Stimulated activated CD8-positive, alpha-beta memory T cell treated with anti-CD3 and anti-CD28 coated beads, Interleukin-7, amount 100 ng/mL, for 48 hours (primary cell): ENCODE results near the gene QKI.
"Not testable (repeated sequence)": the region's sequence is repeated elsewhere in the genome, so short reads cannot be mapped to it uniquely, and the experiment has no call there.

Experiments
- DNase-seq, 2 donors: peaks; one replicate each; pipeline ENCODE4 v3.0.0-alpha.2; 2020; ENCODE audit warnings: low read depth in 1 of 2; ENCODE audit errors: extremely low read depth in 1 of 2

Gene QKI

DNA sequence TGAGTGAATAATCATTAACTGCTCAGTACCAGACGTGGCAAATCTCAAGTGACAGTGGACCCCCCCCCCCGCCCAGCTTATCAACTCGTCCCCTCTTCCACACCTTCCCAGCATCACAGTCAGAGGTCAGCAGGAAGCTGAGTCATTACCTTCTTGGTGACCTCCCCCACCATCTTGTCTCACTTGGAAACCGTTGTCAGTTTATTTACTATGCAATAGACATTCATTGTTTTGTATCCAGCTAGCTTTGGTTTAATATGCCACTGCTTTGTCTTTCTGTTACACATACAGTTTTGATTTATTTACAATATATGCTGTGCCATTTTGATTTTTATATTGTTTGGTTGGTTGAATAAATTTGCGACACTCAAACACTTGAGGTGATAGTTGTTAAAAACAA is 158.1 kb downstream of the QKI start:
- no peak for DNase-seq

DNA sequence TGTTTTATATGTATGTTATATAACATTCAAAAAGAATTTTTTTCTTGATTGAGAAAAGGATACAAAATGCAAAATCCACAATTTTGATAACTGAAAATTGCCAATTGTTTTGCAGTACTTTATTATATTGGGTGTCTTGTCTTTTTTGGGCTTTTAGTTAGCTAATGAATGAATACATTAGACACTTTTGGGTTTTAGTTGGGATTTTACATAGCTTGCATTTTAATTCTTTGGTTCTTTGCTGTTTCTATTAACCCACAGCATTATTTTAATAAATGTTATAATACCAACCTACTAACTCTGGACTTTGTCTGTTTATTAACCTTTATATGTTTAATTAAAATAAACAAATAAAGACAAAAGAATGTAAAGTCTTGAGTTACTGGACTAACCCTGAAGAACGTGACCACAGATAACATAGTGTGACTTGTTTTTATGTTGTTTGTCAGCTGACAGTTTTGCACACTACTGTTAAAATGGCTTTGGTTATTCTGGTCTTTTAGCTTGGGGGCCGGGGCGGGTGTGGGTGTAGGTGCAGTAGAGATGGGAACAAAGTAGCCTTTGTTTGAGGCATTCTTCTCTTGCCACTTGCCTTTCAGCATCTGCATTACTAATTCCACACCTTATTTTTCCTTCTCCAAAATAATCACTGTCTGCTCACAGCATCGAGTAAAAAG is 159.1 kb downstream of the QKI start:
- DNase-seq: no peak

DNA sequence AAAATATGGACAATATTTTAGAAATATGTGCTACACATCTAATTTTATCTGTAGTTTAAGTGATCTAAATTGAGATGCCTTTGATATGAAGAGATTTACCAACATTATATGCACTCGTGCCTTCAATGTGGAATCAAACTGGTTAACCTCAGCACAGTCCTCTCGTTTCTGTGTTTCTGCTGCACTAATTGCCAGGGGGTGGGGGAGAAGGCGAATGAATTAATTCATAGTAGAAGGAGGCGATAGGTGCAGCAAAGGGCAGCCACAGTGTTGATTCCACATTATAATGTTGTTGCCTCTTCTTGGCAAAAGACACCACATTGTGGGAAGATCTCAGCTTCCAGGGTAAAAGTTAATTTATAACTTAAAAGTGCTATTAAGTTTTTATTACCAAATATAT is 161.6 kb downstream of the QKI start:
- DNase-seq: no peak

DNA sequence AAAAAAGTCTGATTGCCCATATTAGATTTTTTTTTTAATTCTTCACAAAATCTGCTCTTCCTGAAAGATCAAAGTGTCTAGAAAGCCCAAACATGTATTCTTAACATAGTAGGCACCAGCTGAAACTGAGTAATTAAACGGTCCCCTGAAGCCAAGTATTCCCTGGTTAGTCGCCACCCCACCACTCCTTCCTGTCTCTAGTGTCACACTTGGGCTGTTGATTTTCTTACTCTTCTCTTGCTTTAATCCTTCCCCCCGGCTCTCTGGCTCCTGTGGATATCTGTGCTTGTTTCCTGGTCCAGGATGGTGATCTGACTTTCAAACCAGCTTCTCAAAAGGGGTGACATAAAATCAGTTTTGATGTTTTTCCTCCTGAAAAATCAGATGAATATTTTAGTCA is 162.9 kb downstream of the QKI start:
- DNase-seq: no peak

DNA sequence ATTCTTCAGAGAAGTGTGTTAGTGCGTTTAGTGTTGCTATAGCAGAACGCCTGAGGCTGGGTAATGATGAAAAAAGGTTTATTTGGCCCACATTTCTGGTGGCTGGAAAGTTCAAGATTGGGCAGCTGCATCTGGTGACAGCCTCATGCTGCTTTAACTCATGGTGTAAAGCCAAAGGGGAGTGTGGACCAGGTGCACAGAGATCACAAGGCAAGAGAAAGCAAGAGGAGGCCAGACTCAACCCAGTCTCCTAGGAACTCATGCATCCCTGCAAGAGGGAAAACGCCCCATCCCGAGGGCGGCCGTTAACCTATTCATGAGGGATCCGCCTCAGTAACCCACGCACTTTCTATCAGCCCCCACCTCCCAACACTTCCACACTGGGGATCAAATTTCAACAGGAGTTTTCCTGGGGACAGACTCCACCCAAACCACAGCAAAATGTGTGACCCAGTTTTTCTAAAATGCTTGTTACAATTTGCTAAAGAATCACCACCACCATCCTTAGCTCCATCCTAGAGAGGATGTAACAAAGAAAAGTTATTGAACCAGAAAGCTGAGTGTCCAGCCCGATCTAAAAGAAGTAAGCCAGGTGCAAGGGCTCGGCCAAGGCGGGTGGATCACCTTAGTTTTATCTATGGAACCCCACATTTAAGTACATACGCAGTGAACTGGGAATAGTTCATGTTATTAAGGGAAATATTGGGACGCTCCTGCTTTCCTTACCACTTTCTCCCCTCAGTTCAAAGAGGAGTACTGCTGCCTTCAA is 164.8 kb downstream of the QKI start:
- no peak for DNase-seq

DNA sequence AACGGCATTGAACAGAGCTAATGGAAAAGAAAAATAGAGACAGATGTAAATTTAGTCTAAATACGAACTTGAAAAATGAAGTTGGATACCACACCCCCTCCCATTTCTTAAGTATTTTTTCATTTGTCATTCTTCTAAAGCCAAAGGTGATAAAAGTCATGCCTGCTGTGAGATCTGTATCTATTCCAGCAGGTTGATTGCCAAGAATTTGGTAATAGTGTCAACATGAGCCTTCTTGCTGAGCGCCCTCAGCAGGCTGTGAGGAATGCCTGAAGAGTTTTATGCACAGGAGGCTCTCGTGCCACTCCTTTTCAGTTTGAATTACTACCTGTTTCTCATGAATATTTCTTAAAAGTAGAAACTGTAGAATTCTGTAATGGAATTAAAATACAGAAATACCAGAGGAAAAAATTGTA is 165.4 kb downstream of the QKI start:
- no peak for DNase-seq

DNA sequence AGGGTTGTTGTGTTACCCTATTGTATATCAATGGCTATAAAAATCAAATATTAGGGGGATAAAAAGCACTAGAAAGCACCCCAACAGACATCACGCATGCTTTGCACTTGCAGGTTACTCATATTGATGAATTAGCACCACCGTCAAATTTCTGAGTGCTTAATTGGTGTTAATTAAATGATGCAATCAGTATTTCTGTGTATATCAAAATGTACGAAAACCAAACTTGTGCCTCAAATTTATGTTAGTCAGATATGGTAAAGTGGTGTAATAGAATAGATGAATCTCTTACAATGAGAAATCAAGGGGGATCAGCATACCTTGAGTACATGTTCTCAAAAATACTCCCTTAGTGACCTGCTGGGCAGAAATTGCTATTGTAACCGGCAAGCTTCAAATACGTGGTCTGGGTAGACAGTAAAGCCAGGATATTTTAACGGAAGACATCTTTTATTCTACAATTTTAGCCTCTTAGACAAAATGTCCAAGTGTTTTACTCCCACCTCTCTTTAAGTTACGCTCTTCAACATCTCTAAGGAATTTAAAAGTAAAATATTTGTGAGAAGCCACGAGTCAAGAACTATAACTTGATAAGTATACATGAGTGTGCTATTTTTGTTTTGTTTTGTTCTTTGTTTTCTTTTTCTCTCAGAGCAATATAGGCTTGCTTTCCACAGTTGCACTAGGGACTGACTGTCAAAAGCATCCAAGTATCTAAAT is 166.0 kb downstream of the QKI start:
- DNase-seq: no peak

DNA sequence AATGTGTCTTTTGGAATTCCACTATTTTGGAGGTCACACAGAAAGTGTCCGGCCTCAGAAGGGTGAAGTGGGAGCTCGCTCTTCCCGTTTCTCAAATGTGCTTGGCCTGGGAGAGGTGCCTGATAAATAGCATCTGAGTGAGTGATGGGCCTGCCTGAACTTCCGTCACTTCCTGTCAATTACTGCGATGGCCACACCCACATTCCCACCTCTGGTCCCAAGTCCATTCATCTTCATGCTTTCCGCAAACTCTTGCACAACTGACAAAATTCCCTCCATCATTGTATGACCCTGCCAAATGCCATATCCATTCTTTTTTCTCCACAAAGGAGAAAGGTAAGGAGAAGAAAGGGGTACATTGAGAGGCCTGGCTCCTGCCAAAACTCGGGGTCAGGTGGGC is 169.0 kb downstream of the QKI start:
- DNase-seq: no peak

DNA sequence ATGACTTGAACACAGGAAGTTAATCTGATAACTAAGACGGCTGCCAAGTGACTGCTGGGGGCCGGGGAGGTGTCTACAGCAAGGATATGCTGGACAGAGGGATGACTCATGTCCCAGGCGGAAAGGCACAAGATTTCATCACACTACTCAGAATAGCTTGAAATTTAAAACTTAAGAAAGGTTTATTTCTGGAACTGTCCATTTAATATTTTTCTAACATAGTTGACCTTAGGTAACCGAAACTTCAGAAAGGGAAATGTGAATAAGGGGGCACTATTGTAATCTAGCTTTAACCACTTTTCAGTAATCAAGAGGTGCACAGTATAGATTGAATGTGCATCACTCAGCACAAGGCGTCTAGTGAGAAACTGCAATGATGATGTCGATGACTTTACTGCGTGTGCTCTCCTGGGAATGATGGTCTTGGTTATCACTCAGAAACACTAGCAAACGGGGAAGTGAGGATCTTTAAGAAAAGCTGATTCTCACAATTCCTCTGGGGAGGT is 171.5 kb downstream of the QKI start:
- DNase-seq: no peak

DNA sequence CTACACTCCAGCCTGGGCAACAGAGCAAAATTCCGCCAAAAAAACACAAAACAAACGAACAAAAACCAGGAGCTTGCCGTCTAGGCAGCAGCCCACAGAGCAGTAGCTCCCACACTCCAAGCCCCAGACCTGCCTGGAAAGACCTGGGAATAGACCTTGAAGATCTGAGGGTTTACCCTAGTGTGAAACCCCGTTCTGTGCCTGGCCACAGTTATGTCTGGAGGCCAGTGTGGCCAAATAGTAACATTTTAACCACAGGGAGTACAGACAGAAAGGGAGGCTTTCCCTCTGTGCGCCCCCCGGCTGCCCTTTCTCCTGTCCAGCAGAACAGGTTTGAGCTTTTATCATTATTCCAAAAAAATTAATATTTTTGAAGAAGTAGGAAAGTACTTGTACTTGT is 172.4 kb downstream of the QKI start:
- no peak for DNase-seq

DNA sequence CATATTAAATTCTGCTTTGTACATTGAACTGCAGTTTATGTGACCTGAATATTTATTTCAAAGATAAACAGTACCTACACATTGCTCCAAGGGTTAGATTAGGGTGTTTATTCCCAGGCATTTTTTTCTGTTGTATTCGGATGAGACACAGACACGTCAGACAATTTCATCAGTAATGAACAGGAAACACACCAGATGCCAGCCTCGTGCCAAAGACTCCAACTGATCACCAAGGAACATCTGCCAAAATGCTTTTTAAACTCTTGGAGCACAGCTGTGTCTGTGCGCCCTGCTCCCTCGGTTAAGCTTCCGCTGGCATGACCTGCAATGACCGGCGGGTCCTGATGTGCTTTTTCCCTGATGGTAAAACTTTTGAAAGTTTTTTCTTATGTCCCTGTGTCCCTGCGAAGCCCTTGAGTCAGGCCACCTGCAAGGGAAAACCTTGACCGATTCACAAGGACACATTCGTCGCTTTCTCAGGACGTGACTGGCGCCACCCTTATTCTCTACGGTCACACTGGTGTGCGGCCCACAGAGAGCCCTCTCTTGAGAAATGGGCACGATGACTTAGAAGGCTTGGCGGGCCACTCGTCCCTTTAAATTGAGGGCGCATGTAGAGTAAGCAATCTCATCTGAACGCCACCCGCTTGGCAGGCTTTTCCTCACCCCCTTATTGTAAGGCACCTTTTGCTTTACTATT is 173.9 kb downstream of the QKI start:
- DNase-seq: no peak

DNA sequence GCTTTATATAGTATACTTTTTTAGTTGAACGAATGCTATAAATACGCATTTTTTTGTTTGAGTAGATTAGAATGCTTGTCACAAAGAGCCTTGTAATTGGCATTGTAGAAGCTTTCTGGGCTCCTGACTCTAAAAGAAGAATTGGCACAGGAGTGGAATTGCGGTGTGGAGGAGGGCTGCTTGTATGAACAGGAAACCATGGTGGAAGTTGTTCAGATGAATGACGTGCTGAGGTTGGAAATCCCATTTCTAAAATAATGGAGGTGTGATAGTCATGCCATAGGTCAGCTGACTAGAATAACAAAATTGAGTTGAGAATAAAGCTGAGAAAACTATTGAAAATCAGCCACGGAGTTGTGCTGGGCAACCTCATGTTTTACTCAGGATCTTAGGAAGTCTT is 174.9 kb downstream of the QKI start:
- no peak for DNase-seq

DNA sequence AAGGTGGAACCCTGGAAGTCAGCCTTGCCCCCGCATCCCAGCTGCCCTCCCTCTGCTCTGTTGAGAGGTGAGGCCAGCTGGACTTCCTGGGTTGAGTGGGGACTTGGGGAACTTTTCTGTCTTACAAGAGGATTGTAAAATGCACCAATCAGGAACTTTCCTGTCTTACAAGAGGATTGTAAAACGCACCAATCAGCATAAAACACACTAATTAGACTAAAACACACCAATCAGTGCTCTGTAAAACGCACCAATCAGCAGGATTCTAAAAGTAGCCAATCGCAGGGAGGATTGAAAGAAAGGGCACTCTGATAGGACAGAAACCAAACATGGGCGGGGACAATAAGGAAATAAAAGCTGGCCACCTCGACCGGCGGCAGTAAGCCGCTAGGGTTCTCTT is 175.6 kb downstream of the QKI start:
- DNase-seq: not testable (repeated sequence)

DNA sequence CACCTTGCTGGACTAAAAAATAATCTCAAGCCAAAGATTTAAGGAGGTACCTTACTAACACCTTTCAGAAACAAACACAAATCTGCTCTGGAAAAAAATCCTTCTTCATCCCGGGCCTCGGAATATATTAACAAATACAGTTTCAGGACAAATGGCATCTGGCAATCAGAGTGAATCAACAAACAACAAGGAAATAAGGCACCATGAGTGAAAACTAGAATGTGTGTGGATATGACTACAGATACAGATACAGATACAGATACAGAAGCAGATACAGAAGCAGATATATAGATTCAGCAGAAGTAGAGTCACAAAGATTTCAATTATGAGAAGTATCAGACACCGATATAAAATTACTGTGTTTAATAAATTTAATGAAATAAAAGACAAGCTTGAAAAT is 178.4 kb downstream of the QKI start:
- no peak for DNase-seq

DNA sequence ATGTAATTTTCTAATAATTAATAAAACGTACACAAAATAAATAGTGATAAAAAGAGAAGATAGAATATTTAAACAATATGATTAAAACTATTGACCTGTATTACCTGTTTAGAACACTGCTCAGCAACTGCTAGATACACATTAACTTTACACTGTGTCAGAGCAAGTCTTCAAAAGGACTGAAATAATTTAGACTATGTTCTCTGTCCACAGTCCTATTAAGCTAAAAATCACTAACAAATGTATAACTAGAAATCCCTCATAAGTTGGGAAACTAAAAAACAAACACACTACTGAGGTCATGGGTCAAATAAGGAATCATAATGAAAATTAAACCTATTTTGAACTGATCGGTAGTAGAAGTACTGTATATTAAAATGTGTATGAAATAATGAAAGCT is 181.7 kb downstream of the QKI start:
- no peak for DNase-seq

DNA sequence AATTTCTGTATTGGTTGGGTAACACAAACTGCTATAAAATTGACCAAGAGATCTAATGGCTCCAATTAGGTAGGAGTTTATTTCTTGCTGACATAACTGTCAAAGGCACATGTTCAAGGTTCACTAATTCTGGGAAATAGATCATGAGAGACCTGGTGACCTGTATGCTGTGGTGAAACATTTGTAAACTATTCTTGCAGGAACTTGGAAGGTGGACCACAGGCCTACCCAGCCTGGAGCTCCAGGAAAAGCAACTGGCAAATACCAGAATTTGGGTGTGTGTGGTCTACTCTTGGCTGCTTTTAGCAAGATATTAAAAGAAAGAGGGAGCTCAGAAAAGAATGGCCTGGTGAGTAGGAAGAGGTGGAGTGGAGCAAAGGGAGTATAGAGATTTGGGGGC is 184.6 kb downstream of the QKI start:
- no peak for DNase-seq

DNA sequence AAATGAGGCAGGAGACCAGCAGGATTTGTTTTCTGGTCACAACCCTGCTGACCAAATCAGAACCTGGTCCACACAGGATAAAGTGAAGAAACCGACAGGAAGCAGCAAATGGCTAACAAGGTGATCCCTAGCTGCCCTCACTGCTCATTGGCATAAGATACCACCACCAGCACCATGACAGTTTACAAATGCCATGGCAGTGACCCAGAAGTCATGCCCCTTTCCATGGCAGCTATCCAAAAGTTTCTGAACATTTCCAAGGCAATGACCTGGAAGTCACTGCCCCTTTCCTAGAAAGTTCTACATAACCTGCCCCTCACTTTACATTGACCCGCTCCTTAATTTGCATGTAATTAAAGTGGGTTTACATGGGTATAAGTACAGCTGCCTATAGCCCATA is 185.2 kb downstream of the QKI start:
- DNase-seq: no peak

DNA sequence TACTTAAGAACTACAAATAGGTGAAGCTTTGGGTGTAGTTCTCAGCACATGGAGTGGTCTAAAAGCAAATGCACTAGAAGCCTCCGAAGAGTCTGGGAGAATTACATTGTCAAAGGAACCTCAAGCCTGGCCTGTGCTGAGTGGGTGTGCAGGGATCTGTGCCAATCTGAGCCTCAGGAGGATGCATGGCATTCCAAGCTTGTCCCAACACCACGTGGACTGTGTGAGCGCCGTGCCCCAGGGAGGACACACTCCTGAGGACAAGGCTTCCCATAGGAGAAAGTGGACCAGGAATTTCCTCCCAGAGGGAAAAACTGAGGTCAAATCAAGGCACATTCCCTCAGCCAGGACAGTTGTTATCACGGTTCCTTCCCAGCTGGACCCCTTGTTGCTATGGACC is 185.8 kb downstream of the QKI start:
- no peak for DNase-seq

DNA sequence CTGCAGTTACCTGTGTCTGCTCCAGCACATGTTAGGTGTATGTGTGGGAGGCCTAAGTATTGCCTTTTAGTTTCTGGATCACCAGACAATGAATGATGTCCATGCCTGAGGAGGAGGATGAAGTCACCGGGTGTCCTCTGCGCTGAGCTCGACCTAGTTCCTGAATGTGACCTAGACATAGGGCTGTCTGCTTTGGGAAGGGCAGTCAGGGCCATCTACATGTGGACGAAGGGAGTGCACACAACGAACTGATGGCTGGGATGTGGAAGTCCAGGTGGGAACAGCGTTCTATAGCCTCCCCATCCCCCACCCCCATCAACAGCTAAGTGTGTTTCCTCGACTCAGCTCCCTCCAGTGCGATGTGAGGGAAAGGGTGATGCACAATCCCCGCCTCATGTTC is 186.3 kb downstream of the QKI start:
- no peak for DNase-seq

DNA sequence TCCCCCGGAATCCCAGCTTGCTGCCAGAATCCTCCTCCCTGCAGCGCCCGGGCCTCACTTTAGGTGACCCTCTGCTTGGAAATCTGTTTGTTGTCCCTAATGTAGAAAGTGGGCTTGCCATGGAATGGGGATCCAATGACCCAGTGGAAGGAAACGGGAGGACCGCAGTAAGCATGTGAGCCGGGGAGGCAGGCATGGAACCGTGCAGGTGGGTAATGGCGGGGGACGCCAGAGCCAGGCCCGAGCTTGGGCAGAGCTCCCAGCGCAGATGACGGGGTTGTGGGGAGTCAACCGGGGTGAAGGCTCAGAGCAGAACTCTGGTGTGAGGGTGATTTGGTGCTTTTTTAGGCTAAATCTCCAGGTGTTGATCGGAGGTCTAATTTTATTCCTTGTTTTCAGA is 188.3 kb downstream of the QKI start:
- DNase-seq: no peak

DNA sequence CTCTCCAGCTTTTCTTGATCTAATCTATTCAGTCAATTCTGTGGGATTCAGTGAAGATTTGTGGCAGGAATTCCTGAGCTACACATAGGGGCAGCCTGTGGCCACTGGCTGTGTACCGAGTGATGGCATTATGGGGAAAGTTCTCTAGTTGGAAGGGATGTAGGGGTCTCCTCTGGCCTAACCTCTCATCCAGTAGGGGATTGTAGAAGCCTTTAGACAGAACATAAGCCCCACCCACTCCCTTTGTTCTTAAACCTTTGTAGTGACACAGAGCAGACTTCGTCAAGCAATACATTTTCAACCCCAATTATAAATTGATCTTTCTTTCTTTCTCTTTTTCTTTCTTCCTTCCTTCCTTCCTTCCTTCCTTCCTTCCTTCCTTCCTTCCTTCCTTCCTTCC is 188.9 kb downstream of the QKI start:
- DNase-seq: no peak
